Prostate gland (tissue), 2 donors: ENCODE measurements around the gene KIF5B.

Source experiments
- CTCF ChIP-seq, 4 experiments: fragments of 200-600 bp in 2 of 4; fragments of 450-650 bp in 2 of 4; sonication (generic) in 2 of 4; IDR thresholded peaks; 1 replicate in 3 of 4; 2 replicates in 1 of 4; pipeline ENCODE4 v1.5.1; 2016 to 2019; ENCODE audit warnings: antibody characterized with exemption in 4 of 4, mild to moderate bottlenecking in 2 of 4, moderate library complexity in 2 of 4
- POLR2A ChIP-seq: fragments of 450-650 bp; IDR thresholded peaks from one replicate; pipeline ENCODE4 v1.6.1; 2016; ENCODE audit warnings: antibody characterized with exemption, mild to moderate bottlenecking

- TF ChIP-seq CTCF (IDR thresholded peaks at IDR 0.05) (no peak), POLR2A (no peak)
Observed at GRCh38 chr10:32036922-32037321, 19.3 kb downstream of the KIF5B start.
